ENCODE measurements around the gene WWTR1. TPM values are rescaled to one million over a fixed set of nuclear protein-coding genes. Genes with fewer than 3 reads are reported as not detected.
A peak's percentile ranks its signal among the peaks of the same experiment; 100 is the strongest.

WWTR1 gene
- total RNA-seq, 4 donors from 2014 or later: 40.3 to 80.4 (median 67.6) TPM

DNA sequence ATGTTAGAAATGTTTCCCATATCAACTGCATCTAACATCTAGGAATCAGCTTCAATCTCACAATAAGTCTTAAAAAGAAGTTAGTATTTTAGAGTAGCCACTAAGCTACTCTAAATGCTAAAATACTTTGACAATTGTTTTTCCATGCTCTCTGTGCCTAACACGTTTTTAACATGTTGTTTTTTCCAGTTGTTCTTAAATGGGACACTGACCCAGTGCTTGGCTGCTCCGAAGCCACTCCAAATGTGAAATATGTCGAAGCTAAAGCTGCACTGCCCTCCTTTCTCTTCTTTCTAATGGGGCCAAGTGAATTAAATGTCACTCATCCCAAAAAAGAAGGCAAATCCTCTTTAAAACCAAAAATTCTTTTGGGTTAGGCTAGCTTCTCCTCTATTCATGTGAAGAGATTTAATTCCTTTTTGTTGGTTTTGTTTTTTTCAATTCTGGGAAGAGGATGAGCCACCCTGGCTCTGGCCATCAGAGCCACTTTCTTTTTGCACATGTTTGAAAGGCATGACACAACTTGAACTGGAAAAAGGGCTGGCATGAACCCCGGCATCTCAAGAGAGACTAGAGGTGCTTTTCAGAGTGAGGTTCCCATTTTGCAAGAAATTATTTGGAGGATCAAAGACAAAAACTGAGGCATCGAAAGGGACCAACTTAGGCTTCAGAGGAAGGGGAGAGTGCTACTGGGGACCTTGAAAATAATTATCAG is 73.7 kb downstream of the WWTR1 start:
- no peaks in the 10 kb centered on the region for H3K9me3 ChIP-seq
- H3K36me3 ChIP-seq: no peaks in the 10 kb centered on the region
- H3K27me3 ChIP-seq: peaks cover 5% of the 10 kb centered on the region
- WGBS, 2 donors (ENCODE audit: low coverage in 1 of 2): 65 to 71% methylated on average over 5 of the region's 5 CpGs
- H3K4me1 ChIP-seq: peaks cover 0 to 55% (median 25%) of the 10 kb centered on the region in 4 donors
- peak overlapping the region in 2 of 4 donors; percentile 6 to 17 for H3K27ac ChIP-seq
- no peak for DNase-seq
- no peak overlapping the region for H3K4me3 ChIP-seq
- in situ Hi-C loops (cut with MboI; ENCODE audit: low pct_ligation_motif_present in 1 of 4, low pct_unique_long_range_greater_than_20kb in 1 of 4, low sequenced_read_pairs in 3 of 4) (no loop called here), intact Hi-C loops (cut with DNase I; ENCODE audit: low total_unique reads) (no loop called here)
- TF ChIP-seq EP300 (IDR thresholded peaks at IDR 0.05; ENCODE audit: low read depth) (no peak), POLR2AphosphoS5 (IDR thresholded peaks at IDR 0.05) (no peak), POLR2A (IDR thresholded peaks at IDR 0.05) (no peak)
- TF ChIP-seq, protein P1, sequence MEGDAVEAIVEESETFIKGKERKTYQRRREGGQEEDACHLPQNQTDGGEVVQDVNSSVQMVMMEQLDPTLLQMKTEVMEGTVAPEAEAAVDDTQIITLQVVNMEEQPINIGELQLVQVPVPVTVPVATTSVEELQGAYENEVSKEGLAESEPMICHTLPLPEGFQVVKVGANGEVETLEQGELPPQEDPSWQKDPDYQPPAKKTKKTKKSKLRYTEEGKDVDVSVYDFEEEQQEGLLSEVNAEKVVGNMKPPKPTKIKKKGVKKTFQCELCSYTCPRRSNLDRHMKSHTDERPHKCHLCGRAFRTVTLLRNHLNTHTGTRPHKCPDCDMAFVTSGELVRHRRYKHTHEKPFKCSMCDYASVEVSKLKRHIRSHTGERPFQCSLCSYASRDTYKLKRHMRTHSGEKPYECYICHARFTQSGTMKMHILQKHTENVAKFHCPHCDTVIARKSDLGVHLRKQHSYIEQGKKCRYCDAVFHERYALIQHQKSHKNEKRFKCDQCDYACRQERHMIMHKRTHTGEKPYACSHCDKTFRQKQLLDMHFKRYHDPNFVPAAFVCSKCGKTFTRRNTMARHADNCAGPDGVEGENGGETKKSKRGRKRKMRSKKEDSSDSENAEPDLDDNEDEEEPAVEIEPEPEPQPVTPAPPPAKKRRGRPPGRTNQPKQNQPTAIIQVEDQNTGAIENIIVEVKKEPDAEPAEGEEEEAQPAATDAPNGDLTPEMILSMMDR (IDR thresholded peaks at IDR 0.05): no peak

DNA sequence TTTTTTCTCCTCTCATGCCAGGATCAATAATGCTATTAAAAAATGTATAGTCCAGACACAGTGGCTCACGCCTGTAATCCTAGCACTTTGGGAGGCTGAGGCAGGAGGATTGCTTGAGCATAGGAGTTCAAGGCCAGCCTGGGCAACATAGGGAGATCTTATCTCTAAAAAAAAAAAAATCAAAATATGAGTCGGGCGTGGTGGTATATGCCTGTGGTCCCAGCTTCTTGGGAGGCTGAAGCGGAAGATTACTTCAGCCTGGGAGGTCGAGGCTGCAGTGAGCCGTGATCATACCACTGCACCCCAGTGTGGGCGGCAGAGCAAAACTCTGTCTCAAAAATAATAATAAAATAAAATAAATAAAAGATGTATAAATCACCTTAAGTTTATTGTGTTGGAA is 75.4 kb downstream of the WWTR1 start:
- Histone ChIP-seq H3K4me3 (no peak overlapping the region), H3K27ac (peak overlapping the region; percentile 12 to 59 (median 52)), H3K27me3 (peaks cover 5% of the 10 kb centered on the region), H3K4me1 (peaks cover 0 to 56% (median 25%) of the 10 kb centered on the region in 4 donors), H3K36me3 (no peaks in the 10 kb centered on the region), H3K9me3 (no peaks in the 10 kb centered on the region)
- intact Hi-C loops (cut with DNase I; ENCODE audit: low total_unique reads): no loop called here
- in situ Hi-C loops (cut with MboI; ENCODE audit: low pct_ligation_motif_present in 1 of 4, low pct_unique_long_range_greater_than_20kb in 1 of 4, low sequenced_read_pairs in 3 of 4): no loop called here
- no peak for TF ChIP-seq POLR2AphosphoS5 (IDR thresholded peaks at IDR 0.05)
- no peak for TF ChIP-seq EP300 (IDR thresholded peaks at IDR 0.05; ENCODE audit: low read depth)
- TF ChIP-seq POLR2A (IDR thresholded peaks at IDR 0.05): no peak
- TF ChIP-seq, protein P1 (IDR thresholded peaks at IDR 0.05): no peak
- no peak for DNase-seq
- WGBS, 2 donors (ENCODE audit: low coverage in 1 of 2): 82 to 83% methylated on average over 6 to 7 of the region's 7 CpGs

- Histone ChIP-seq H3K4me3 (no peak overlapping the region), H3K27me3 (peaks cover 5% of the 10 kb centered on the region), H3K36me3 (no peaks in the 10 kb centered on the region), H3K27ac (peak overlapping the region; percentile 12 to 59 (median 52)), H3K4me1 (peaks cover 5 to 60% (median 25%) of the 10 kb centered on the region in 4 donors), H3K9me3 (no peaks in the 10 kb centered on the region)
- in situ Hi-C loops (cut with MboI; ENCODE audit: low pct_ligation_motif_present in 1 of 4, low pct_unique_long_range_greater_than_20kb in 1 of 4, low sequenced_read_pairs in 3 of 4): no loop called here
- TF ChIP-seq POLR2AphosphoS5 (IDR thresholded peaks at IDR 0.05): no peak
- intact Hi-C loops (cut with DNase I; ENCODE audit: low total_unique reads): no loop called here
- DNase-seq: no peak
- WGBS, 2 donors (ENCODE audit: low coverage in 1 of 2): 32 to 38% methylated on average over 8 of the region's 8 CpGs
These were observed 76.0 kb downstream of the WWTR1 start for GRCh38 chr3:149581681-149582370.

DNA sequence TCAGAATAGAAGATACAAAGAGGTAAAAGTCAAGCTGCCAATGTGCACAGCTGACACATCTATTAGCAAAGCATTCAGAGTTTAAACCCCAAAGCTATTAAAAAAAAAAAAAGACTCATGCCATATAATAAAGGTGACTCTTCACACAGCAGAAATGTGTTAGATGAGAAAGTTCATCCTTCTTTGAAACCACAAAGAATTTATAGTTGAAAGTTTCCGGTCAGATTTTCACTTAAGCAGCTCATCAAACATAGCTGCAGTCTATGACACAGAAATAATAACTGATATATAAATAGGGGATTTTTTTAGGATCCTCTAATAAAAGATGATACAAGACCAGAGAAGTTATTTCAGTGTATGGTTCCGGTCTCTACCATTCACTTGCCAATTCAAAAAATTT is 76.6 kb downstream of the WWTR1 start:
- in situ Hi-C loops (cut with MboI; ENCODE audit: low pct_ligation_motif_present in 1 of 4, low pct_unique_long_range_greater_than_20kb in 1 of 4, low sequenced_read_pairs in 3 of 4) (no loop called here), intact Hi-C loops (cut with DNase I; ENCODE audit: low total_unique reads) (no loop called here)
- peaks cover under 1% of the 10 kb centered on the region for H3K27me3 ChIP-seq
- H3K4me1 ChIP-seq: peaks cover 7 to 66% (median 29%) of the 10 kb centered on the region in 4 donors
- no peak for DNase-seq
- no peaks in the 10 kb centered on the region for H3K9me3 ChIP-seq
- TF ChIP-seq EP300 (IDR thresholded peaks at IDR 0.05; ENCODE audit: low read depth): no peak
- TF ChIP-seq POLR2A (IDR thresholded peaks at IDR 0.05): no peak
- TF ChIP-seq, protein P1 (IDR thresholded peaks at IDR 0.05): no peak
- TF ChIP-seq POLR2AphosphoS5 (IDR thresholded peaks at IDR 0.05): no peak
- WGBS, 2 donors (ENCODE audit: low coverage in 1 of 2): 58 to 65% methylated on average over 2 of the region's 2 CpGs
- no peak overlapping the region for H3K4me3 ChIP-seq
- peak overlapping the region in 3 of 4 donors; percentile 46 to 59 (median 57) for H3K27ac ChIP-seq
- no peaks in the 10 kb centered on the region for H3K36me3 ChIP-seq
